GM18505 (cell line): ENCODE measurements around the gene GRHL3.

Source experiments
- ATAC-seq: cut with Tn5 transposase; IDR thresholded peaks from one replicate; pipeline ENCODE4 v1.9.1; 2021; ENCODE audit not compliant: unreplicated experiment
- POLR2A ChIP-seq: IDR thresholded peaks from 4 replicates; pipeline ENCODE4 v1.6.1; 2011; ENCODE audit warnings: borderline replicate concordance; ENCODE audit not compliant: insufficient read depth, insufficient read length; ENCODE audit errors: extremely low read depth

GRHL3 gene

DNA sequence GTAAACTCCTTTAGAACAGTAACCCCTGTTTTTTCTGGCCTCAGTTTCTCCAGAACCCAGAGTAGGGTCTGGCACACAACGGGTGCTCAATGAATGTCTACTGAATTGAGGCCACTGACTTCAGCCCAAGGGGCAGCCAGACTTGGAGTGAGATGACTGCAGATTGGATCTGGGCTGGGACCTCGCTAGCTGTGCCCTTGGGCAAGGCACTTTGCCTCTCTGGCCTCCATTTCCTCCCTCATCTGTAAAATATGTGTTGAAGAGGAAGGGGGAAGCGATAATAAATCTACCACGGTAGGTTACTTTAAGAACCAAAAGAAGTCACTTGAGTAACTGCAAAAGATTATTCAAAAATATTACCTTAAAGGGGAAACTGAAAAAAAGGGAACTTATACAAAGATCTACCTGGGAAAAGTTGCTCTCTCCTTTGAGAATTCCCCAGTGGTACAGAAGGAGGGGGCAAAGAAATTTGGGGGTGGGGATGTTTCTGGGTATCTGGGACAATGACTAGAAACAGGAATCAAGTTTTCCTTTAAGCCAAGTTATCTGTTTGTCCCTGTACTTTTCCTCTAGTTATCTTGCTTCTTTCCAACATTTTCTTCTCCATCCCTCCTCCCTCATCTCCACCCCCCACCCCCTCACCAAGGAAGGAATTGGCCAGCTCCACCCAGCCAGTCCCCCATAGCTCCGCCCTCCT is 394 bp upstream of the GRHL3 start:
- no peak for TF ChIP-seq POLR2A
- ATAC-seq = no peak

DNA sequence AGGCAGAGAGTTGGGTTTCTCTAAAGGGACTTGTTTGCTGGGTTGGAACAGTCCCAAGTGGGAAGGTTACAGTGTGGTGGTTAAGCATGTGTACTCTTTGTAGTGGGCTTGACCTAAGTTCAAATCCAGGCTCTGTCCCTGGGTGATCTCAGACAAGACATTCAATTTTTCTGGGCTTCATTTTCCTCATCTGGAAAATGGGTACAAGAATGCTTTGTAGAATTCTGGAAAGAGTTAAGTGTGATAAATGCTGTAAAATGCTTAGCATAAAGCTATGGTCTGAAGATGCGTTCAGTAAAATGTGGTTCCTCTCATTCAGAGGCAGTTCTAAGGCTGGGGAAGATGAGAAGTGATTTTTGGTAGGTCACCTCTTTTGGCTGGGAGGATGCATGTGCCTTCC is 805 bp downstream of the GRHL3 start:
- no peak for TF ChIP-seq POLR2A
- ATAC-seq = no peak

DNA sequence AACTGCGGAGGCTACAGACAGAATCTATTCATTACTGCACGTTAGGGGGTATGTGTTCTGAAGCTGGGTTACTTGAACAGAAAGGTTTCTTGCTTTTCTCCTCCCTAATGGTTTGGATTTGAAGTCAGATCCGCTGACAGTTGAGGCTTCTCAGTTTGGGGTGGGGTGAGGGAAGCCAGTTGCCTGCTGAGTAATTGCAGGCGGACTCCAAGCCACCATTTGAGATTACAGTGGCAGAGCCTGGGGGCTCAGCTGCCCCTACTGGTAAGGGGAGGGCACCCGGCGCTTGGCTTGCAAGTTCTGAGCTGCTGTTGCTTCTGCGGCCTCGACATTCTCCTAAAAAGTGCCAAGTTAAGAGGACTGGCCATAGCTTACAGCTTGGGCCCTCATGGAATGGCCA is 2.0 kb downstream of the GRHL3 start:
- TF ChIP-seq POLR2A = no peak
- ATAC-seq = no peak

- peak; percentile 66 for ATAC-seq
- TF ChIP-seq POLR2A = peak; percentile 39
Measured at GRCh38 chr1:24321697-24322469, 2.7 kb downstream of the GRHL3 start.

GRCh38 chr1:24322470-24323177 is 3.5 kb downstream of the GRHL3 start:
- no peak for TF ChIP-seq POLR2A
- no peak for ATAC-seq

DNA sequence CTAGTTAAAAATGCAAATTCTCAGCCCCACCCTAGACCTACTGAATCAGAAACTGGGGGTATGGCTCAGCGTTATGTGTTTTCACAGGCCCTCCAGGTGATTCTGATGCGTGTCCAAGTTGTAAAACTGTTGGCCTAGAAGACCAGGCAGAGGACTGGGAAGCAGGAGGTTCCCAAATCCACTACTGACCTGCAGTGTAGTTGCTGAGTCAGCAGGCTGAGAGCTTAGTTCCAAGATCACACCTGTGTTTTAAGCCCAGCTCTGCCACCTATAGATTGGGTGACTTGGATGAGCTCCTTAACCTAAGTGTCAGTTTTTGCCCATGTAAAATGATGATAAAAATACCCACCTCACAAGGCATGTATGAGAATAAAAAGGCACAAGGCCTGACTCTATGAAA is 4.1 kb downstream of the GRHL3 start:
- ATAC-seq = no peak
- TF ChIP-seq POLR2A = no peak

GRCh38 chr1:24324903-24325302 is 5.7 kb downstream of the GRHL3 start:
- TF ChIP-seq POLR2A = no peak
- ATAC-seq = no peak

DNA sequence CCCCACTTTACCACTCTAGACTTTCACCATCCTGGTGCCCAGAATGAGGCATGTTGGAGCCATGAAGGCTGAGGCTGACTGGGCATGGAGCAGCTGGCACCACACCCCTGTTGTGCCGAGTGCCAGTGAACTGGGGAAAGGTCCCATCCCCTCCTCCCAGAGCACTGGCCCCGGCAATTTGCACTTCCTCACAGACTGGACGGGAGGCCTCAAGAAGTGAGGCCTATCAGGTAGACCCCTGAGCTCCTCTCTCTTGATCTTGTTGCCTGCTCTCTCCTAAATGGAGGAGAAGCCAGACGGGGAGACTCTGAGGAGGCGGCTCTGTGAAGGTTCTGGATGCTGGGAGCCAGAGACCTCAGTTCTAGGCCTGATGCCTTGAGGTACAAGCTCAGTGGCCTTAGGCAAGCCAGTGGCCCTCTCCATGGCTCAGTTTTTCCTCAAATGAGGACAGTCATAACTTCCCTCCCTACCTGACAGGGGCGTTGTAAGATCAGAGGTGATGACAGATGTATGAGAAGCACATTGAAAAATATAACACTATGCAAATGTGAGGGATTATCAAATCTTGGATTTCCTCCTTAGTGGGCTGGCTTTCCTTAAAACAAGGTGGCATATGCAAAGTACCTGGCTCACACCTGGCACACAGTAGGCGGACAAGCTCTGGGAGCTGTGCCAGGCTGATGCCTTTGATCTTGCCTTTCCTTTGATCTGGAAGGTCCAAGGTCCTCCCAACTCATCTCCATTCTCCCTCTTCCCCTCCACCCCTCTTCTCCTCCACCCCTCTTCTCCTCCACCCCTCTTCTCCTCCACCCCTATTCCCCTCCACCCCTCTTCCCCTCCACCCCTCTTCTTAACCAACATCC is 6.7 kb downstream of the GRHL3 start:
- ATAC-seq = no peak
- no peak for TF ChIP-seq POLR2A

DNA sequence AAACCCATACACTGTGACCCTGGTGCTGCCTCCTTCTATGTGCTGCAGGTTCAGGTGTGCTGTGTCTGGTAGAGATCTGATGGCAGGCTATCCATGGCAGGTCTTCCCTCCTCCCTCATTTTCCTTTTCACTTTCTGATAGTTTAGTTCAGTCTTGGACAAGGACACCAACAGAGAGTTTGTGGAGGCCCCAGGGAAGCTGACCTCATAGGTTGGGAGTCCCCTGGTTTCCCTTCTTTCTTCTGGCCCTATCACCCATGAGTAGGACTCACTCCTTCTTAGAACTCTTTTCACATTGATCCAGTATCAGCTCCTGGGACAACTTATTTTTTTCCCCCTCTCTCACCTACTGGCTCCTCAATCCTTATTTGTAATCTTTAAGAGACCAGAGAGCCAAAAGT is 8.3 kb downstream of the GRHL3 start:
- ATAC-seq = no peak
- no peak for TF ChIP-seq POLR2A

GRCh38 chr1:24327891-24328290 is 8.7 kb downstream of the GRHL3 start:
- ATAC-seq = no peak
- TF ChIP-seq POLR2A = no peak

DNA sequence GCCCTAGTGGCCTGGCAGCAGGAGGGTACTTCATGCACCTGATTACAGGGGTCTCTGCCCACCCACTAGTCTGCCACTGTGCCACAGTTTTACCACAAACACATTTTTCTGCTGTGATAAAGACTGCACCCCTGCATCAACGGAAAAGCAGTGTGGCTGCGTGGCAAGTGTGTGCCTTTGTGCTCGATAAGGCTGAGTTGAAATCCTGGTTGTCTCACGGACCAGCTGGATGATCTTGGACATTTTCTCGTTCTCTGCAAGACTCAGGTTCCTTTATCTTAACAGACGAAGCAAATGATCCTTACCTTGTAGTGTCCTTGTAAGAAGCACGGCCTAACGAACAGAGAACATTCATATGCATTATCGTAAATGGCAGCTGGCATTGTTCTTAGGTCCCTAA is 10.2 kb downstream of the GRHL3 start:
- TF ChIP-seq POLR2A = no peak
- no peak for ATAC-seq

DNA sequence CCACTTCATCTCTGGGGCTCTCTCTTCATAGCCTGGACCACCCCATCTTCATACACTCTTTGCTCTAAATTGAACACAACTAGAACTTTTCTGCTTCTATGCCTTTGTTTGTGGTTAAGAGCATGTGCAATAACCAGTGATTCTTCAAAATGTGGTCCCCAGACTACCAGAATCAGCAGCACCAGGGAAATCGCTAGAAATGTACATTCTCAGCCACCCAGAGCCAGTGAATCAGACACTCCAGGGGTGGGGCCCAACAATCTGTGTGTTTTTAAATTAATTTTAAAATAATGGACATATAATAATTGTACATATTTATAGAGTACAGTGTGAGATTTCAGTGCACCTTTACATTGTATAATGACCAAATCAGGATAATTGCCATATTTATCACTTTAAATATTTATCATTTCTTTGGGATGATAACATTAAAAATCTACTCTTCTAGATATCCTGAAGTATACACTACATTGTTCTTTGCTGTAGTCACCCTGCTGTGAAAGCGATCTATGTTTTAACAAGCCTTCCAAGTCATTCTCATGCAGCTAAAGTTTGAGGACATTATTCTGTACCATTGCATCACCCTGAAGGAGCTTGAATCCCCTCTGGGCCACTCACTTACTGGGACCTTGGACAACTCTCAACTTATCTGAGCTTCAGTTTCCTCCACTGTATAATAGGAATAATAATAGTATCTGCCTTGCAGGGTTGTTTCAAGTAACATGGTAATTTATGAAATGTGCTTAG is 10.8 kb downstream of the GRHL3 start:
- no peak for ATAC-seq
- TF ChIP-seq POLR2A = no peak

DNA sequence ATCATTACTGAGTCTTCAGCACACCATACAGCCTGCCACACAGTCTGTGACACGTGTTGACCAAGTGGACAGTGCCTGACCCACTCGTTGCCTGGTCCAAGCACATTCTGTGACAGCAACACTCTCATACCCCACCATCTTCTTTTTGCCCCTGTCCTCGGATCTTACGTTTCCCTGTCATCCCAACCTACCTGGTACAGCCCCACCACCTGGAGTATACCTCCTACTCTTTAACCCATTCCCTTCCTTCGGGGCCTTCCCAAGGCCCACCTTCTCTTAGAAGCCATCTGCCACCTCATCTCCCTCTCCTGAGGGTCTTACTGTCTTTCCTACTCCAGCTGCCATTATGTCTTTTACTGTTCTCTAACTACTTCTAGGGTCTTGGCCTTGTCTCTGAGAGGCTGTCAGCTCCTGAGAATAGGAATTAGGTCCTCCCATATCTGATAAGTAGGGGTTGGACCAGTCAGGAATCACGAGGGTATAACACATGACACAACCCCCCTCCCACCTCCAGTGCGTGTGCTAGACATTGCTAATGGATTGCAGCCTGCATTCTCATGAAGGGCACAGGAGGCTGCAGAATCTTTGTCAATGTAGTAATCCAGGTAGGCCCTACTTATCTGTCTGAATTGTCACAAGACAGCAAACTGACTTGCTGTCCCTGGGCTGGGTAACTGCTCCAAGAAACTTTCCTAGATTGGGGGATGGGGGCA is 13.0 kb downstream of the GRHL3 start:
- no peak for ATAC-seq
- TF ChIP-seq POLR2A = no peak

DNA sequence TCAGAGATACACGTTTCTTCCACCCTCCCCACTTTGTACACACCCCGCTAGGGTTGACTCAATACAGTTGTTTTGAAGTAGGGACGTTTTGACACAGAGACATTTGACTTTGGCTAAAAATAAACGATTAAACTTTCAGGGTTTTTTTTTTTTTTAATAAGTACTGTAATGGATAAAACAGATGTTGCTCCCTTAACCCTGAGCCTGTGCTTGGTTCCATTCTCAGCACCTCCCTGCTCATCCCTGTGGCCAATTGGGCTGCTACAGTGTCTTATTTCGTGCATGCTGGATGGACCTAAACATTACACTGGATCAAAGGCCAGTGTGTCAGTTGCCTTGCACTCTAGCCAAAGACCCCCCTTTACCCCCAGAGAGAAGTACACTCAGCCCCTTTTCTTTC is 16.9 kb downstream of the GRHL3 start:
- ATAC-seq = no peak
- no peak for TF ChIP-seq POLR2A
